H9 (cell line): ENCODE data around the gene EFL1. TPM values are rescaled to one million over a fixed set of nuclear protein-coding genes. Genes with fewer than 3 reads are reported as not detected.
"Not testable (repeated sequence)": the region's sequence is repeated elsewhere in the genome, so short reads cannot be mapped to it uniquely, and the experiment has no call there.

Experiments
- DNase-seq: peaks from one replicate; pipeline ENCODE4 v3.0.0-alpha.2; 2017
- H2AFZ ChIP-seq: one replicate; pipeline ENCODE4 v1.6.1; 2013; ENCODE audit warnings: mild to moderate bottlenecking, low read length, control low read depth, moderate library complexity
- H2AK5ac ChIP-seq: 2 replicates; pipeline ENCODE4 v1.6.1; 2013; ENCODE audit warnings: low read length, control low read depth, mixed read lengths; ENCODE audit not compliant: insufficient read length
- H2BK120ac ChIP-seq: one replicate; pipeline ENCODE4 v1.6.1; 2013; ENCODE audit warnings: low read depth, mild to moderate bottlenecking, low read length, control low read depth, inconsistent platforms; ENCODE audit not compliant: poor library complexity, severe bottlenecking
- H2BK12ac ChIP-seq: 2 replicates; pipeline ENCODE4 v1.6.1; 2013; ENCODE audit warnings: low read length, control low read depth, mixed read lengths, low read depth; ENCODE audit not compliant: insufficient read length
- H2BK15ac ChIP-seq: 2 replicates; pipeline ENCODE4 v1.6.1; 2013; ENCODE audit warnings: low read depth, low read length, control low read depth
- H2BK20ac ChIP-seq: one replicate; pipeline ENCODE4 v1.6.1; 2013; ENCODE audit warnings: low read depth, mild to moderate bottlenecking, low read length, control low read depth, inconsistent platforms; ENCODE audit not compliant: poor library complexity, severe bottlenecking
- H2BK5ac ChIP-seq: 2 replicates; pipeline ENCODE4 v1.6.1; 2013; ENCODE audit warnings: low read length, control low read depth, mixed read lengths; ENCODE audit not compliant: insufficient read length
- H3K14ac ChIP-seq: 2 replicates; pipeline ENCODE4 v1.6.1; 2013; ENCODE audit warnings: low read length, control low read depth; ENCODE audit not compliant: insufficient read depth
- H3K18ac ChIP-seq: 2 replicates; pipeline ENCODE4 v1.6.1; 2013; ENCODE audit warnings: low read depth, mild to moderate bottlenecking, mixed read lengths, low read length, control low read depth; ENCODE audit not compliant: insufficient read length
- H3K23ac ChIP-seq: 2 replicates; pipeline ENCODE4 v1.6.1; 2013; ENCODE audit warnings: low read length, control low read depth, mixed read lengths, low read depth; ENCODE audit not compliant: insufficient read length
- H3K23me2 ChIP-seq: 2 replicates; pipeline ENCODE4 v1.6.1; 2013; ENCODE audit warnings: low read depth, mild to moderate bottlenecking, mixed read lengths, low read length, control low read depth; ENCODE audit not compliant: insufficient read length, poor library complexity, severe bottlenecking
- H3K27ac ChIP-seq: 2 replicates; pipeline ENCODE4 v1.5.1; 2013; ENCODE audit warnings: low read length, control low read depth, mixed read lengths, low read depth; ENCODE audit not compliant: insufficient read length
- H3K27me3 ChIP-seq: 2 replicates; pipeline ENCODE4 v1.6.1; 2013; ENCODE audit warnings: low read length, control low read depth, inconsistent platforms; ENCODE audit not compliant: insufficient read depth
- H3K4ac ChIP-seq: 2 replicates; pipeline ENCODE4 v1.6.1; 2013; ENCODE audit warnings: low read depth, mild to moderate bottlenecking, control low read depth, inconsistent platforms, low read length, moderate library complexity
- H3K4me1 ChIP-seq: 2 replicates; pipeline ENCODE4 v1.6.1; 2013; ENCODE audit warnings: low read length, control low read depth, inconsistent platforms; ENCODE audit not compliant: insufficient read depth
- H3K4me2 ChIP-seq: 2 replicates; pipeline ENCODE4 v1.6.1; 2013; ENCODE audit warnings: low read length, control low read depth, mixed read lengths; ENCODE audit not compliant: insufficient read length, insufficient read depth
- H3K56ac ChIP-seq: 2 replicates; pipeline ENCODE4 v1.6.1; 2013; ENCODE audit warnings: low read depth, mild to moderate bottlenecking, mixed read lengths, low read length, control low read depth; ENCODE audit not compliant: insufficient read length
- H3K79me1 ChIP-seq: 2 replicates; pipeline ENCODE4 v1.6.1; 2013; ENCODE audit warnings: low read depth, mild to moderate bottlenecking, moderate library complexity, low read length, control low read depth, inconsistent platforms; ENCODE audit not compliant: insufficient read depth, poor library complexity, severe bottlenecking
- H3K79me2 ChIP-seq: 2 replicates; pipeline ENCODE4 v1.6.1; 2013; ENCODE audit warnings: low read length, control low read depth, inconsistent platforms; ENCODE audit not compliant: insufficient read depth
- H3K9ac ChIP-seq: 2 replicates; pipeline ENCODE4 v1.6.1; 2013; ENCODE audit warnings: low read length, control low read depth, mixed read lengths; ENCODE audit not compliant: insufficient read length; ENCODE audit errors: extremely low read depth
- H3K9me3 ChIP-seq: one replicate; pipeline ENCODE4 v1.6.1; 2013; ENCODE audit warnings: low read depth, low read length, inconsistent platforms; ENCODE audit not compliant: control insufficient read depth
- H3T11ph ChIP-seq: one replicate; pipeline ENCODE4 v1.6.1; 2013; ENCODE audit warnings: mild to moderate bottlenecking, low read length, control low read depth, inconsistent platforms
- H4K20me1 ChIP-seq: one replicate; pipeline ENCODE4 v1.6.1; 2013; ENCODE audit not compliant: control insufficient read depth, insufficient read length, insufficient read depth
- H4K5ac ChIP-seq: 2 replicates; pipeline ENCODE4 v1.6.1; 2013; ENCODE audit warnings: low read depth, mild to moderate bottlenecking, mixed read lengths, low read length, control low read depth; ENCODE audit not compliant: insufficient read length
- H4K8ac ChIP-seq: replicated peaks from 2 replicates; pipeline ENCODE4 v1.6.1; 2013; ENCODE audit warnings: low read length, control low read depth, mixed read lengths, low read depth; ENCODE audit not compliant: insufficient read length
- H4K91ac ChIP-seq: 2 replicates; pipeline ENCODE4 v1.6.1; 2013; ENCODE audit warnings: low read depth, mild to moderate bottlenecking, moderate library complexity, mixed read lengths, low read length, control low read depth; ENCODE audit not compliant: insufficient read length
- H3K27ac Mint-ChIP-seq, 3 experiments: 2 replicates in 2 of 3; 3 replicates in 1 of 3; pipeline ENCODE4 v1.8.0; 2020 to 2021; ENCODE audit warnings: mixed read lengths in 3 of 3, mild to moderate bottlenecking in 1 of 3, moderate library complexity in 1 of 3
- H3K27me3 Mint-ChIP-seq: 2 replicates; pipeline ENCODE4 v1.8.0; 2021; ENCODE audit warnings: low read depth, mild to moderate bottlenecking, moderate library complexity, mixed read lengths
- H3K36me3 Mint-ChIP-seq, 3 experiments: 2 replicates in 2 of 3; 3 replicates in 1 of 3; pipeline ENCODE4 v1.8.0; 2020 to 2021; ENCODE audit warnings: low read depth in 3 of 3, mixed read lengths in 3 of 3; ENCODE audit not compliant: insufficient read depth in 1 of 3
- H3K4me1 Mint-ChIP-seq, 2 experiments: 2 replicates each; pipeline ENCODE4 v1.8.0; 2020; ENCODE audit warnings: mixed read lengths in 2 of 2
- H3K4me3 Mint-ChIP-seq, 2 experiments: 2 replicates in 1 of 2; 3 replicates in 1 of 2; pipeline ENCODE4 v1.8.0; 2020 to 2021; ENCODE audit warnings: mild to moderate bottlenecking in 2 of 2, mixed read lengths in 2 of 2, moderate library complexity in 1 of 2
- H3K9me3 Mint-ChIP-seq, 2 experiments: 2 replicates in 1 of 2; 3 replicates in 1 of 2; pipeline ENCODE4 v1.8.0; 2020; ENCODE audit warnings: mild to moderate bottlenecking in 2 of 2, mixed read lengths in 2 of 2, moderate library complexity in 1 of 2
- total RNA-seq: library from RNA; stranded (reverse); gene quantifications from 2 replicates; pipeline ENCODE4 v1.2.1, GENCODE V29; 2021
- TF ChIP-seq, protein P1 (sequence below): fragments of 200-600 bp; sonication (generic); conservative IDR thresholded peaks from 3 replicates; pipeline ENCODE4 v1.8.0; 2021; ENCODE audit warnings: antibody characterized with exemption, mild to moderate bottlenecking

Gene EFL1
- total RNA-seq, 1 experiment from 2014 or later = 29.4 TPM

DNA sequence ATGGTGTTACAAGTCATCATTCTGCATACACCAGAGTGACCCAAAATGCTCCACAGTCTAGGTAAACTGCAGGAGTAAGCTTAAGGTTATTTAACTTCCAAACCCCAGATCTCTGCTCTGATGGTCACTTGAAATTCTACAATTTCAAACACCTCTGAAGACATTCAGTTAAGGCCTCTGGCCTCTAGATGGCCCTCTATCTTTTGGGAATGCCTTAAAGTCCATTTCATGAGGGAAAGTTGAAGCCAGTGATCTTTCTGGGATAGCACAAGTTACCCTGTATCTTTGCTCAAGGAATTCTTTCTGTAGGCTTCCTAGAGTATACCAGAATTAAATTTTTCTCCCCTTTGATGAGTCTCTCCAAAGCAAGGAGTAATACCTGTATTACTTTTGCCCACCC, 18.7 kb upstream of the EFL1 start:
- not testable (repeated sequence) for H3K79me2 ChIP-seq, H2BK20ac ChIP-seq, H3K18ac ChIP-seq, H3K4me3 Mint-ChIP-seq, H3K23ac ChIP-seq, H4K5ac ChIP-seq, H4K20me1 ChIP-seq, H3K14ac ChIP-seq, H2AFZ ChIP-seq, H3K9ac ChIP-seq, H2BK120ac ChIP-seq, H3K79me1 ChIP-seq, H2BK5ac ChIP-seq, H4K91ac ChIP-seq, H3K4me1 ChIP-seq, H2BK12ac ChIP-seq, H3K9me3 ChIP-seq, H3K4me1 Mint-ChIP-seq, H3K27me3 Mint-ChIP-seq, H3K56ac ChIP-seq, H3K4me2 ChIP-seq, H3K27me3 ChIP-seq, H3K9me3 Mint-ChIP-seq, H3K27ac ChIP-seq, H4K8ac ChIP-seq, H3K27ac Mint-ChIP-seq, H3K36me3 Mint-ChIP-seq, H3T11ph ChIP-seq, H2BK15ac ChIP-seq, H3K4ac ChIP-seq, DNase-seq, H2AK5ac ChIP-seq, H3K23me2 ChIP-seq
- TF ChIP-seq, protein P1, sequence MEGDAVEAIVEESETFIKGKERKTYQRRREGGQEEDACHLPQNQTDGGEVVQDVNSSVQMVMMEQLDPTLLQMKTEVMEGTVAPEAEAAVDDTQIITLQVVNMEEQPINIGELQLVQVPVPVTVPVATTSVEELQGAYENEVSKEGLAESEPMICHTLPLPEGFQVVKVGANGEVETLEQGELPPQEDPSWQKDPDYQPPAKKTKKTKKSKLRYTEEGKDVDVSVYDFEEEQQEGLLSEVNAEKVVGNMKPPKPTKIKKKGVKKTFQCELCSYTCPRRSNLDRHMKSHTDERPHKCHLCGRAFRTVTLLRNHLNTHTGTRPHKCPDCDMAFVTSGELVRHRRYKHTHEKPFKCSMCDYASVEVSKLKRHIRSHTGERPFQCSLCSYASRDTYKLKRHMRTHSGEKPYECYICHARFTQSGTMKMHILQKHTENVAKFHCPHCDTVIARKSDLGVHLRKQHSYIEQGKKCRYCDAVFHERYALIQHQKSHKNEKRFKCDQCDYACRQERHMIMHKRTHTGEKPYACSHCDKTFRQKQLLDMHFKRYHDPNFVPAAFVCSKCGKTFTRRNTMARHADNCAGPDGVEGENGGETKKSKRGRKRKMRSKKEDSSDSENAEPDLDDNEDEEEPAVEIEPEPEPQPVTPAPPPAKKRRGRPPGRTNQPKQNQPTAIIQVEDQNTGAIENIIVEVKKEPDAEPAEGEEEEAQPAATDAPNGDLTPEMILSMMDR = peak; percentile 45
